Measurements from ENCODE around the gene RSBN1.

- no peak for TF ChIP-seq ZNF274 (IDR thresholded peaks at IDR 0.05; ENCODE audit: low read depth, low read length)
- TF ChIP-seq YY1 (IDR thresholded peaks at IDR 0.05; ENCODE audit: insufficient read depth, insufficient read length), result no peak
These were observed 19.8 kb downstream of the RSBN1 start for GRCh38 chr1:113792471-113792870.
